ENCODE results near the gene PLXNA2.

DNA sequence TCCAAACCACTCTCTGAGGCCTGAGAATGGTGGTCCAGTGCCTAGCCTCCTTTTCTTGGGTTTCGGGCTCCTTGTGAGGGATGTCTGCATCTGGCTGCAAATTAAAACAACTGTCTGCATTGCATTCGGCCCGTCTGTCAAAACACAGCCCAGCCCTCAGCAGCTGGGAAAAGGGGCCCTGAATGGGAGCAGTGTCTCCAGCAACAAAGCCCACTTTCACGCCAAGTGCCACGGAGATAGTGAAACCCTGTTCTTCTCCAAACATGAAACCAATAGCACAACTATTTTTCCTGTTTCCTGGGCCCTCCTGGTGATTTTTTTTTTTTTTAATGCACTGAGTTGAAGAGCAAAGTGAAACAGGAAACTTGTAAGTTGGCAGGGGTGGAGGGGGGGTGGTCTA, 138.4 kb downstream of the PLXNA2 start:
- TF ChIP-seq CHD2 (IDR thresholded peaks at IDR 0.05; ENCODE audit: low read length), result no peak
- TF ChIP-seq, protein P1, sequence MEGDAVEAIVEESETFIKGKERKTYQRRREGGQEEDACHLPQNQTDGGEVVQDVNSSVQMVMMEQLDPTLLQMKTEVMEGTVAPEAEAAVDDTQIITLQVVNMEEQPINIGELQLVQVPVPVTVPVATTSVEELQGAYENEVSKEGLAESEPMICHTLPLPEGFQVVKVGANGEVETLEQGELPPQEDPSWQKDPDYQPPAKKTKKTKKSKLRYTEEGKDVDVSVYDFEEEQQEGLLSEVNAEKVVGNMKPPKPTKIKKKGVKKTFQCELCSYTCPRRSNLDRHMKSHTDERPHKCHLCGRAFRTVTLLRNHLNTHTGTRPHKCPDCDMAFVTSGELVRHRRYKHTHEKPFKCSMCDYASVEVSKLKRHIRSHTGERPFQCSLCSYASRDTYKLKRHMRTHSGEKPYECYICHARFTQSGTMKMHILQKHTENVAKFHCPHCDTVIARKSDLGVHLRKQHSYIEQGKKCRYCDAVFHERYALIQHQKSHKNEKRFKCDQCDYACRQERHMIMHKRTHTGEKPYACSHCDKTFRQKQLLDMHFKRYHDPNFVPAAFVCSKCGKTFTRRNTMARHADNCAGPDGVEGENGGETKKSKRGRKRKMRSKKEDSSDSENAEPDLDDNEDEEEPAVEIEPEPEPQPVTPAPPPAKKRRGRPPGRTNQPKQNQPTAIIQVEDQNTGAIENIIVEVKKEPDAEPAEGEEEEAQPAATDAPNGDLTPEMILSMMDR (IDR thresholded peaks at IDR 0.05; ENCODE audit: control extremely low read depth in 1 of 3, insufficient read depth in 1 of 3, low read depth in 1 of 3, low read length in 3 of 3), result no peak
- no peak for TF ChIP-seq EP300 (IDR thresholded peaks at IDR 0.05; ENCODE audit: borderline replicate concordance in 1 of 2, low read depth in 2 of 2, low read length in 2 of 2)
- no peak for TF ChIP-seq CHD1 (IDR thresholded peaks at IDR 0.05; ENCODE audit: low read depth, low read length)
- no peak for TF ChIP-seq SP4 (IDR thresholded peaks at IDR 0.05; ENCODE audit: low read length)
- no peak for TF ChIP-seq KDM5A (IDR thresholded peaks at IDR 0.05; ENCODE audit: low read length)
- TF ChIP-seq, protein P2, sequence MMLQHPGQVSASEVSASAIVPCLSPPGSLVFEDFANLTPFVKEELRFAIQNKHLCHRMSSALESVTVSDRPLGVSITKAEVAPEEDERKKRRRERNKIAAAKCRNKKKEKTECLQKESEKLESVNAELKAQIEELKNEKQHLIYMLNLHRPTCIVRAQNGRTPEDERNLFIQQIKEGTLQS (IDR thresholded peaks at IDR 0.05; ENCODE audit: insufficient read depth, low read depth, low read length), result no peak
- no peak for TF ChIP-seq SIN3A (conservative IDR thresholded peaks at IDR 0.05 in 1 of 2, IDR thresholded peaks at IDR 0.05 in 1 of 2; ENCODE audit: low read depth in 1 of 2, low read length in 2 of 2)
- no peak for TF ChIP-seq GABPA (IDR thresholded peaks at IDR 0.05; ENCODE audit: borderline replicate concordance, insufficient read depth, low read length)
- no peak for TF ChIP-seq EZH2 (IDR thresholded peaks at IDR 0.05; ENCODE audit: low read depth, low read length, severe bottlenecking)
- TF ChIP-seq, protein P3, sequence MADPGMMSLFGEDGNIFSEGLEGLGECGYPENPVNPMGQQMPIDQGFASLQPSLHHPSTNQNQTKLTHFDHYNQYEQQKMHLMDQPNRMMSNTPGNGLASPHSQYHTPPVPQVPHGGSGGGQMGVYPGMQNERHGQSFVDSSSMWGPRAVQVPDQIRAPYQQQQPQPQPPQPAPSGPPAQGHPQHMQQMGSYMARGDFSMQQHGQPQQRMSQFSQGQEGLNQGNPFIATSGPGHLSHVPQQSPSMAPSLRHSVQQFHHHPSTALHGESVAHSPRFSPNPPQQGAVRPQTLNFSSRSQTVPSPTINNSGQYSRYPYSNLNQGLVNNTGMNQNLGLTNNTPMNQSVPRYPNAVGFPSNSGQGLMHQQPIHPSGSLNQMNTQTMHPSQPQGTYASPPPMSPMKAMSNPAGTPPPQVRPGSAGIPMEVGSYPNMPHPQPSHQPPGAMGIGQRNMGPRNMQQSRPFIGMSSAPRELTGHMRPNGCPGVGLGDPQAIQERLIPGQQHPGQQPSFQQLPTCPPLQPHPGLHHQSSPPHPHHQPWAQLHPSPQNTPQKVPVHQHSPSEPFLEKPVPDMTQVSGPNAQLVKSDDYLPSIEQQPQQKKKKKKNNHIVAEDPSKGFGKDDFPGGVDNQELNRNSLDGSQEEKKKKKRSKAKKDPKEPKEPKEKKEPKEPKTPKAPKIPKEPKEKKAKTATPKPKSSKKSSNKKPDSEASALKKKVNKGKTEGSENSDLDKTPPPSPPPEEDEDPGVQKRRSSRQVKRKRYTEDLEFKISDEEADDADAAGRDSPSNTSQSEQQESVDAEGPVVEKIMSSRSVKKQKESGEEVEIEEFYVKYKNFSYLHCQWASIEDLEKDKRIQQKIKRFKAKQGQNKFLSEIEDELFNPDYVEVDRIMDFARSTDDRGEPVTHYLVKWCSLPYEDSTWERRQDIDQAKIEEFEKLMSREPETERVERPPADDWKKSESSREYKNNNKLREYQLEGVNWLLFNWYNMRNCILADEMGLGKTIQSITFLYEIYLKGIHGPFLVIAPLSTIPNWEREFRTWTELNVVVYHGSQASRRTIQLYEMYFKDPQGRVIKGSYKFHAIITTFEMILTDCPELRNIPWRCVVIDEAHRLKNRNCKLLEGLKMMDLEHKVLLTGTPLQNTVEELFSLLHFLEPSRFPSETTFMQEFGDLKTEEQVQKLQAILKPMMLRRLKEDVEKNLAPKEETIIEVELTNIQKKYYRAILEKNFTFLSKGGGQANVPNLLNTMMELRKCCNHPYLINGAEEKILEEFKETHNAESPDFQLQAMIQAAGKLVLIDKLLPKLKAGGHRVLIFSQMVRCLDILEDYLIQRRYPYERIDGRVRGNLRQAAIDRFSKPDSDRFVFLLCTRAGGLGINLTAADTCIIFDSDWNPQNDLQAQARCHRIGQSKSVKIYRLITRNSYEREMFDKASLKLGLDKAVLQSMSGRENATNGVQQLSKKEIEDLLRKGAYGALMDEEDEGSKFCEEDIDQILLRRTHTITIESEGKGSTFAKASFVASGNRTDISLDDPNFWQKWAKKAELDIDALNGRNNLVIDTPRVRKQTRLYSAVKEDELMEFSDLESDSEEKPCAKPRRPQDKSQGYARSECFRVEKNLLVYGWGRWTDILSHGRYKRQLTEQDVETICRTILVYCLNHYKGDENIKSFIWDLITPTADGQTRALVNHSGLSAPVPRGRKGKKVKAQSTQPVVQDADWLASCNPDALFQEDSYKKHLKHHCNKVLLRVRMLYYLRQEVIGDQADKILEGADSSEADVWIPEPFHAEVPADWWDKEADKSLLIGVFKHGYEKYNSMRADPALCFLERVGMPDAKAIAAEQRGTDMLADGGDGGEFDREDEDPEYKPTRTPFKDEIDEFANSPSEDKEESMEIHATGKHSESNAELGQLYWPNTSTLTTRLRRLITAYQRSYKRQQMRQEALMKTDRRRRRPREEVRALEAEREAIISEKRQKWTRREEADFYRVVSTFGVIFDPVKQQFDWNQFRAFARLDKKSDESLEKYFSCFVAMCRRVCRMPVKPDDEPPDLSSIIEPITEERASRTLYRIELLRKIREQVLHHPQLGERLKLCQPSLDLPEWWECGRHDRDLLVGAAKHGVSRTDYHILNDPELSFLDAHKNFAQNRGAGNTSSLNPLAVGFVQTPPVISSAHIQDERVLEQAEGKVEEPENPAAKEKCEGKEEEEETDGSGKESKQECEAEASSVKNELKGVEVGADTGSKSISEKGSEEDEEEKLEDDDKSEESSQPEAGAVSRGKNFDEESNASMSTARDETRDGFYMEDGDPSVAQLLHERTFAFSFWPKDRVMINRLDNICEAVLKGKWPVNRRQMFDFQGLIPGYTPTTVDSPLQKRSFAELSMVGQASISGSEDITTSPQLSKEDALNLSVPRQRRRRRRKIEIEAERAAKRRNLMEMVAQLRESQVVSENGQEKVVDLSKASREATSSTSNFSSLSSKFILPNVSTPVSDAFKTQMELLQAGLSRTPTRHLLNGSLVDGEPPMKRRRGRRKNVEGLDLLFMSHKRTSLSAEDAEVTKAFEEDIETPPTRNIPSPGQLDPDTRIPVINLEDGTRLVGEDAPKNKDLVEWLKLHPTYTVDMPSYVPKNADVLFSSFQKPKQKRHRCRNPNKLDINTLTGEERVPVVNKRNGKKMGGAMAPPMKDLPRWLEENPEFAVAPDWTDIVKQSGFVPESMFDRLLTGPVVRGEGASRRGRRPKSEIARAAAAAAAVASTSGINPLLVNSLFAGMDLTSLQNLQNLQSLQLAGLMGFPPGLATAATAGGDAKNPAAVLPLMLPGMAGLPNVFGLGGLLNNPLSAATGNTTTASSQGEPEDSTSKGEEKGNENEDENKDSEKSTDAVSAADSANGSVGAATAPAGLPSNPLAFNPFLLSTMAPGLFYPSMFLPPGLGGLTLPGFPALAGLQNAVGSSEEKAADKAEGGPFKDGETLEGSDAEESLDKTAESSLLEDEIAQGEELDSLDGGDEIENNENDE (IDR thresholded peaks at IDR 0.05; ENCODE audit: insufficient replicate concordance, low read length), result no peak
